Measurements from ENCODE around the gene MIDN.

The MIDN gene

GRCh38 chr19:1283207-1283916 is 35.0 kb downstream of the MIDN start:
- no peaks in the 10 kb centered on the region for H3K9me3 ChIP-seq (replicated peaks; ENCODE audit: insufficient read depth, low read length)
- H2AFZ ChIP-seq (ENCODE audit: low read length): no peak overlapping the region
- H3F3A ChIP-seq (ENCODE audit: insufficient read depth, low read length): no peaks in the 10 kb centered on the region
- H3K27me3 ChIP-seq (replicated peaks; ENCODE audit: insufficient read depth, low read length): peaks cover 50% of the 10 kb centered on the region
- no peaks in the 10 kb centered on the region for H3K9me2 ChIP-seq (replicated peaks; ENCODE audit: insufficient read depth, low read length)
- no peak for DNase-seq
- no peaks in the 10 kb centered on the region for H4K20me1 ChIP-seq (ENCODE audit: insufficient read depth, low read length)
- no peak overlapping the region for H3K27ac ChIP-seq (ENCODE audit: low read length)
- peaks cover 4% of the 10 kb centered on the region; the same call in 1 of the 2 replicates for H3K79me2 ChIP-seq (ENCODE audit: low read length)
- no peak overlapping the region for H3K4me3 ChIP-seq (ENCODE audit: low read length)
- H3K4me1 ChIP-seq (ENCODE audit: low read length): no peaks in the 10 kb centered on the region
- no peak for TF ChIP-seq EZH2 (optimal IDR thresholded peaks at IDR 0.05; ENCODE audit: low read depth, low read length)
- TF ChIP-seq CTCF (IDR thresholded peaks at IDR 0.05; ENCODE audit: low read length): no peak
- no peak for TF ChIP-seq EZH2phosphoT487 (IDR thresholded peaks at IDR 0.05; ENCODE audit: low read length)
- no peak overlapping the region for H3K4me2 ChIP-seq (ENCODE audit: low read depth, low read length)
- H3K9ac ChIP-seq (ENCODE audit: low read length): no peak overlapping the region
- H3K36me3 ChIP-seq (replicated peaks; ENCODE audit: insufficient read depth, low read length): no peaks in the 10 kb centered on the region

GRCh38 chr19:1283917-1284292 is 35.5 kb downstream of the MIDN start:
- H3K79me2 ChIP-seq (ENCODE audit: low read length): peaks cover under 1% of the 10 kb centered on the region; the same call in 1 of the 2 replicates
- H3K4me2 ChIP-seq (ENCODE audit: low read depth, low read length): no peak overlapping the region
- no peak overlapping the region for H2AFZ ChIP-seq (ENCODE audit: low read length)
- no peaks in the 10 kb centered on the region for H3K36me3 ChIP-seq (replicated peaks; ENCODE audit: insufficient read depth, low read length)
- no peak for TF ChIP-seq EZH2phosphoT487 (IDR thresholded peaks at IDR 0.05; ENCODE audit: low read length)
- no peak for TF ChIP-seq EZH2 (optimal IDR thresholded peaks at IDR 0.05; ENCODE audit: low read depth, low read length)
- TF ChIP-seq CTCF (IDR thresholded peaks at IDR 0.05; ENCODE audit: low read length): no peak
- peaks cover 55% of the 10 kb centered on the region for H3K27me3 ChIP-seq (replicated peaks; ENCODE audit: insufficient read depth, low read length)
- H3K9me2 ChIP-seq (replicated peaks; ENCODE audit: insufficient read depth, low read length): no peaks in the 10 kb centered on the region
- H3K9me3 ChIP-seq (replicated peaks; ENCODE audit: insufficient read depth, low read length): no peaks in the 10 kb centered on the region
- H3K4me3 ChIP-seq (ENCODE audit: low read length): no peak overlapping the region
- H3K9ac ChIP-seq (ENCODE audit: low read length): no peak overlapping the region
- H4K20me1 ChIP-seq (ENCODE audit: insufficient read depth, low read length): no peaks in the 10 kb centered on the region
- DNase-seq: no peak
- no peaks in the 10 kb centered on the region for H3F3A ChIP-seq (ENCODE audit: insufficient read depth, low read length)
- H3K27ac ChIP-seq (ENCODE audit: low read length): no peak overlapping the region
- no peaks in the 10 kb centered on the region for H3K4me1 ChIP-seq (ENCODE audit: low read length)

- Histone ChIP-seq H3K27me3 (replicated peaks; ENCODE audit: insufficient read depth, low read length) (peaks cover 60% of the 10 kb centered on the region), H4K20me1 (ENCODE audit: insufficient read depth, low read length) (no peaks in the 10 kb centered on the region), H3K9me3 (replicated peaks; ENCODE audit: insufficient read depth, low read length) (no peaks in the 10 kb centered on the region), H3K9ac (ENCODE audit: low read length) (no peak overlapping the region), H3F3A (ENCODE audit: insufficient read depth, low read length) (no peaks in the 10 kb centered on the region), H3K4me3 (ENCODE audit: low read length) (no peak overlapping the region), H3K79me2 (ENCODE audit: low read length) (no peaks in the 10 kb centered on the region), H3K4me2 (ENCODE audit: low read depth, low read length) (no peak overlapping the region), H3K9me2 (replicated peaks; ENCODE audit: insufficient read depth, low read length) (no peaks in the 10 kb centered on the region), H2AFZ (ENCODE audit: low read length) (no peak overlapping the region), H3K36me3 (replicated peaks; ENCODE audit: insufficient read depth, low read length) (no peaks in the 10 kb centered on the region), H3K4me1 (ENCODE audit: low read length) (no peaks in the 10 kb centered on the region), H3K27ac (ENCODE audit: low read length) (no peak overlapping the region)
- TF ChIP-seq EZH2phosphoT487 (IDR thresholded peaks at IDR 0.05; ENCODE audit: low read length): no peak
- TF ChIP-seq CTCF (IDR thresholded peaks at IDR 0.05; ENCODE audit: low read length): no peak
- TF ChIP-seq EZH2 (optimal IDR thresholded peaks at IDR 0.05; ENCODE audit: low read depth, low read length): no peak
- DNase-seq: no peak
Observed at GRCh38 chr19:1284293-1284978, 36.1 kb downstream of the MIDN start.

Data from MM.1S (cell line).